WTC11 (cell line): Measurements from ENCODE around the gene MCCC1.
A peak's percentile ranks its signal among the peaks of the same experiment; 100 is the strongest.

Experiments used
- ARID4B ChIP-seq: sonication (generic); formaldehyde crosslinking; IDR thresholded peaks from 2 replicates; pipeline ENCODE4 v1.8.0; 2023; ENCODE audit warnings: missing genetic modification reagents, mild to moderate bottlenecking, borderline replicate concordance
- ATF2 ChIP-seq: sonication (generic); formaldehyde crosslinking; IDR thresholded peaks from 2 replicates; pipeline ENCODE4 v1.8.1; 2022; ENCODE audit warnings: low read depth, missing genetic modification reagents, borderline replicate concordance
- CTCF ChIP-seq: fragments of 200-600 bp; IDR thresholded peaks from 2 replicates; pipeline ENCODE4 v1.8.0; 2022; ENCODE audit warnings: antibody characterized with exemption
- ETV6 ChIP-seq: sonication (generic); formaldehyde crosslinking; IDR thresholded peaks from 2 replicates; pipeline ENCODE4 v1.8.1; 2022; ENCODE audit warnings: mild to moderate bottlenecking, missing genetic modification reagents
- GRHL2 ChIP-seq: fragments of 250-450 bp; sonication (Bioruptor Pico); IDR thresholded peaks from 2 replicates; pipeline ENCODE4 v1.8.0; 2022; ENCODE audit warnings: mild to moderate bottlenecking, moderate library complexity; ENCODE audit not compliant: insufficient replicate concordance, severe bottlenecking
- HMGA2 ChIP-seq: fragments of 250-450 bp; sonication (Bioruptor Pico); IDR thresholded peaks from 2 replicates; pipeline ENCODE4 v1.4.0; 2021; ENCODE audit warnings: mild to moderate bottlenecking, moderate library complexity
- HMGXB4 ChIP-seq: sonication (generic); formaldehyde crosslinking; IDR thresholded peaks from 2 replicates; pipeline ENCODE4 v1.8.1; 2023; ENCODE audit warnings: mild to moderate bottlenecking, moderate library complexity, missing genetic modification reagents
- MAX ChIP-seq: sonication (generic); formaldehyde crosslinking; IDR thresholded peaks from 2 replicates; pipeline ENCODE4 v1.8.0; 2022; ENCODE audit warnings: mild to moderate bottlenecking, missing genetic modification reagents
- NR2C2 ChIP-seq: sonication (generic); formaldehyde crosslinking; IDR thresholded peaks from 2 replicates; pipeline ENCODE4 v1.8.0; 2022; ENCODE audit warnings: mild to moderate bottlenecking, missing genetic modification reagents
- STAT6 ChIP-seq: sonication (generic); formaldehyde crosslinking; conservative IDR thresholded peaks from 2 replicates; pipeline ENCODE4 v1.8.1; 2023; ENCODE audit warnings: mild to moderate bottlenecking, low read depth, missing genetic modification reagents, moderate library complexity
- USF2 ChIP-seq: sonication (generic); formaldehyde crosslinking; IDR thresholded peaks from 2 replicates; pipeline ENCODE4 v1.8.1; 2023; ENCODE audit warnings: mild to moderate bottlenecking, missing genetic modification reagents, moderate library complexity
- ZNF138 ChIP-seq: sonication (generic); formaldehyde crosslinking; conservative IDR thresholded peaks from 2 replicates; pipeline ENCODE4 v1.8.1; 2022; ENCODE audit warnings: mild to moderate bottlenecking, moderate library complexity, missing genetic modification reagents
- ZNF317 ChIP-seq: sonication (generic); formaldehyde crosslinking; IDR thresholded peaks from 2 replicates; pipeline ENCODE4 v1.8.1; 2023; ENCODE audit warnings: low read depth, mild to moderate bottlenecking, moderate library complexity, missing genetic modification reagents, borderline replicate concordance
- ZNF671 ChIP-seq: fragments of 250-450 bp; sonication (Bioruptor Pico); IDR thresholded peaks from 2 replicates; pipeline ENCODE4 v1.8.0; 2021; ENCODE audit warnings: mild to moderate bottlenecking

- peak; percentile 70 for TF ChIP-seq CTCF
- no peak for TF ChIP-seq MAX (CRISPR knock-in tag)
- TF ChIP-seq ATF2, result no peak
- no peak for TF ChIP-seq NR2C2 (CRISPR knock-in tag)
- no peak for TF ChIP-seq STAT6
- TF ChIP-seq ZNF138, result no peak
- TF ChIP-seq HMGXB4 (CRISPR knock-in tag), result no peak
- TF ChIP-seq HMGA2, result no peak
- TF ChIP-seq ARID4B (CRISPR knock-in tag), result no peak
- no peak for TF ChIP-seq ETV6 (CRISPR knock-in tag)
- no peak for TF ChIP-seq ZNF317 (CRISPR knock-in tag)
- TF ChIP-seq GRHL2 (CRISPR knock-in tag), result no peak
- no peak for TF ChIP-seq USF2 (CRISPR knock-in tag)
- no peak for TF ChIP-seq ZNF671 (CRISPR knock-in tag)
Observed at GRCh38 chr3:183085634-183086390, 13.5 kb downstream of the MCCC1 start.
